ENCODE results near the gene NOS1AP.

The NOS1AP gene

GRCh38 chr1:162220009-162220539, 150.6 kb downstream of the NOS1AP start:
- no peak overlapping the region for H3K4me3 ChIP-seq (ENCODE audit: low read depth, low read length)
- H3K9ac ChIP-seq (ENCODE audit: low read depth, low read length): no peak overlapping the region
- peaks cover 49% of the 10 kb centered on the region for H3K4me1 ChIP-seq (ENCODE audit: control insufficient read depth, insufficient read depth, low read length)

GRCh38 chr1:162222014-162222413, 152.5 kb downstream of the NOS1AP start:
- Histone ChIP-seq H3K4me1 (ENCODE audit: control insufficient read depth, insufficient read depth, low read length) (peaks cover 46% of the 10 kb centered on the region), H3K27me3 (ENCODE audit: control insufficient read depth, insufficient read depth, low read length) (no peaks in the 10 kb centered on the region), H3K36me3 (ENCODE audit: control insufficient read depth, insufficient read depth, low read length) (no peaks in the 10 kb centered on the region), H3K9me3 (ENCODE audit: control insufficient read depth, insufficient read depth, low read length) (no peaks in the 10 kb centered on the region), H3K9ac (ENCODE audit: low read depth, low read length) (no peak overlapping the region), H3K4me3 (ENCODE audit: low read depth, low read length) (no peak overlapping the region)

More at GRCh38 chr1:162220009-162220539, 150.6 kb downstream of the NOS1AP start:
- H3K9me3 ChIP-seq (ENCODE audit: control insufficient read depth, insufficient read depth, low read length): no peaks in the 10 kb centered on the region
- no peaks in the 10 kb centered on the region for H3K27me3 ChIP-seq (ENCODE audit: control insufficient read depth, insufficient read depth, low read length)
- H3K36me3 ChIP-seq (ENCODE audit: control insufficient read depth, insufficient read depth, low read length): no peaks in the 10 kb centered on the region

GRCh38 chr1:162222730-162223129, 153.2 kb downstream of the NOS1AP start:
- no peaks in the 10 kb centered on the region for H3K36me3 ChIP-seq (ENCODE audit: control insufficient read depth, insufficient read depth, low read length)

GRCh38 chr1:162223488-162223887, 154.0 kb downstream of the NOS1AP start:
- Histone ChIP-seq H3K9me3 (ENCODE audit: control insufficient read depth, insufficient read depth, low read length) (no peaks in the 10 kb centered on the region), H3K9ac (ENCODE audit: low read depth, low read length) (no peak overlapping the region), H3K36me3 (ENCODE audit: control insufficient read depth, insufficient read depth, low read length) (no peaks in the 10 kb centered on the region), H3K4me3 (ENCODE audit: low read depth, low read length) (no peak overlapping the region), H3K4me1 (ENCODE audit: control insufficient read depth, insufficient read depth, low read length) (peaks cover 44% of the 10 kb centered on the region), H3K27me3 (ENCODE audit: control insufficient read depth, insufficient read depth, low read length) (no peaks in the 10 kb centered on the region)

More at GRCh38 chr1:162222730-162223129, 153.2 kb downstream of the NOS1AP start:
- no peaks in the 10 kb centered on the region for H3K27me3 ChIP-seq (ENCODE audit: control insufficient read depth, insufficient read depth, low read length)
- no peaks in the 10 kb centered on the region for H3K9me3 ChIP-seq (ENCODE audit: control insufficient read depth, insufficient read depth, low read length)
- H3K4me3 ChIP-seq (ENCODE audit: low read depth, low read length): no peak overlapping the region
- H3K4me1 ChIP-seq (ENCODE audit: control insufficient read depth, insufficient read depth, low read length): peaks cover 45% of the 10 kb centered on the region
- no peak overlapping the region for H3K9ac ChIP-seq (ENCODE audit: low read depth, low read length)

- Histone ChIP-seq H3K4me3 (ENCODE audit: low read depth, low read length) (no peak overlapping the region), H3K36me3 (ENCODE audit: control insufficient read depth, insufficient read depth, low read length) (no peaks in the 10 kb centered on the region), H3K27me3 (ENCODE audit: control insufficient read depth, insufficient read depth, low read length) (no peaks in the 10 kb centered on the region), H3K9me3 (ENCODE audit: control insufficient read depth, insufficient read depth, low read length) (no peaks in the 10 kb centered on the region), H3K4me1 (ENCODE audit: control insufficient read depth, insufficient read depth, low read length) (peaks cover 36% of the 10 kb centered on the region), H3K9ac (ENCODE audit: low read depth, low read length) (no peak overlapping the region)
Measured at GRCh38 chr1:162224267-162224666, 154.8 kb downstream of the NOS1AP start.

GRCh38 chr1:162228586-162228985, 159.1 kb downstream of the NOS1AP start:
- no peaks in the 10 kb centered on the region for H3K36me3 ChIP-seq (ENCODE audit: control insufficient read depth, insufficient read depth, low read length)
- H3K9ac ChIP-seq (ENCODE audit: low read depth, low read length): no peak overlapping the region
- H3K27me3 ChIP-seq (ENCODE audit: control insufficient read depth, insufficient read depth, low read length): no peaks in the 10 kb centered on the region
- H3K4me3 ChIP-seq (ENCODE audit: low read depth, low read length): no peak overlapping the region
- H3K9me3 ChIP-seq (ENCODE audit: control insufficient read depth, insufficient read depth, low read length): no peaks in the 10 kb centered on the region
- H3K4me1 ChIP-seq (ENCODE audit: control insufficient read depth, insufficient read depth, low read length): peaks cover 34% of the 10 kb centered on the region

GRCh38 chr1:162229549-162229948, 160.1 kb downstream of the NOS1AP start:
- peaks cover 28% of the 10 kb centered on the region for H3K4me1 ChIP-seq (ENCODE audit: control insufficient read depth, insufficient read depth, low read length)
- no peaks in the 10 kb centered on the region for H3K9me3 ChIP-seq (ENCODE audit: control insufficient read depth, insufficient read depth, low read length)
- no peak overlapping the region for H3K4me3 ChIP-seq (ENCODE audit: low read depth, low read length)
- no peak overlapping the region for H3K9ac ChIP-seq (ENCODE audit: low read depth, low read length)
- H3K27me3 ChIP-seq (ENCODE audit: control insufficient read depth, insufficient read depth, low read length): no peaks in the 10 kb centered on the region
- no peaks in the 10 kb centered on the region for H3K36me3 ChIP-seq (ENCODE audit: control insufficient read depth, insufficient read depth, low read length)

- no peak overlapping the region for H3K9ac ChIP-seq (ENCODE audit: low read depth, low read length)
- H3K36me3 ChIP-seq (ENCODE audit: control insufficient read depth, insufficient read depth, low read length): no peaks in the 10 kb centered on the region
- H3K4me1 ChIP-seq (ENCODE audit: control insufficient read depth, insufficient read depth, low read length): peaks cover 28% of the 10 kb centered on the region
- H3K27me3 ChIP-seq (ENCODE audit: control insufficient read depth, insufficient read depth, low read length): no peaks in the 10 kb centered on the region
- H3K4me3 ChIP-seq (ENCODE audit: low read depth, low read length): no peak overlapping the region
- H3K9me3 ChIP-seq (ENCODE audit: control insufficient read depth, insufficient read depth, low read length): no peaks in the 10 kb centered on the region
Measured at GRCh38 chr1:162230096-162230495, 160.6 kb downstream of the NOS1AP start.

GRCh38 chr1:162230517-162230916, 161.0 kb downstream of the NOS1AP start:
- Histone ChIP-seq H3K36me3 (ENCODE audit: control insufficient read depth, insufficient read depth, low read length) (no peaks in the 10 kb centered on the region), H3K9ac (ENCODE audit: low read depth, low read length) (no peak overlapping the region), H3K4me3 (ENCODE audit: low read depth, low read length) (no peak overlapping the region), H3K9me3 (ENCODE audit: control insufficient read depth, insufficient read depth, low read length) (no peaks in the 10 kb centered on the region), H3K4me1 (ENCODE audit: control insufficient read depth, insufficient read depth, low read length) (peaks cover 28% of the 10 kb centered on the region), H3K27me3 (ENCODE audit: control insufficient read depth, insufficient read depth, low read length) (no peaks in the 10 kb centered on the region)

- Histone ChIP-seq H3K27me3 (ENCODE audit: control insufficient read depth, insufficient read depth, low read length) (no peaks in the 10 kb centered on the region), H3K4me1 (ENCODE audit: control insufficient read depth, insufficient read depth, low read length) (peaks cover 23% of the 10 kb centered on the region), H3K36me3 (ENCODE audit: control insufficient read depth, insufficient read depth, low read length) (no peaks in the 10 kb centered on the region), H3K4me3 (ENCODE audit: low read depth, low read length) (no peak overlapping the region), H3K9me3 (ENCODE audit: control insufficient read depth, insufficient read depth, low read length) (no peaks in the 10 kb centered on the region), H3K9ac (ENCODE audit: low read depth, low read length) (no peak overlapping the region)
Measured at GRCh38 chr1:162232034-162232711, 162.7 kb downstream of the NOS1AP start.

- Histone ChIP-seq H3K4me3 (ENCODE audit: low read depth, low read length) (no peak overlapping the region), H3K36me3 (ENCODE audit: control insufficient read depth, insufficient read depth, low read length) (no peaks in the 10 kb centered on the region), H3K9me3 (ENCODE audit: control insufficient read depth, insufficient read depth, low read length) (no peaks in the 10 kb centered on the region), H3K27me3 (ENCODE audit: control insufficient read depth, insufficient read depth, low read length) (no peaks in the 10 kb centered on the region), H3K4me1 (ENCODE audit: control insufficient read depth, insufficient read depth, low read length) (peaks cover 23% of the 10 kb centered on the region), H3K9ac (ENCODE audit: low read depth, low read length) (no peak overlapping the region)
Measured at GRCh38 chr1:162233066-162233465, 163.6 kb downstream of the NOS1AP start.

- H3K36me3 ChIP-seq (ENCODE audit: control insufficient read depth, insufficient read depth, low read length): no peaks in the 10 kb centered on the region
- H3K9ac ChIP-seq (ENCODE audit: low read depth, low read length): no peak overlapping the region
- no peaks in the 10 kb centered on the region for H3K27me3 ChIP-seq (ENCODE audit: control insufficient read depth, insufficient read depth, low read length)
- H3K4me1 ChIP-seq (ENCODE audit: control insufficient read depth, insufficient read depth, low read length): peaks cover 23% of the 10 kb centered on the region
- no peak overlapping the region for H3K4me3 ChIP-seq (ENCODE audit: low read depth, low read length)
- no peaks in the 10 kb centered on the region for H3K9me3 ChIP-seq (ENCODE audit: control insufficient read depth, insufficient read depth, low read length)
Measured at GRCh38 chr1:162233937-162234336, 164.4 kb downstream of the NOS1AP start.
